ENCODE data around the gene RAB40C. TPM values are rescaled to one million over a fixed set of nuclear protein-coding genes. Genes with fewer than 3 reads are reported as not detected.

The RAB40C gene
- total and polyA plus RNA-seq, 9 of the 15 experiments (the other 6 are each of a cell fraction or from before 2014, with no cell fraction given), result 0.17 to 23.4 (median 8.7) TPM

DNA sequence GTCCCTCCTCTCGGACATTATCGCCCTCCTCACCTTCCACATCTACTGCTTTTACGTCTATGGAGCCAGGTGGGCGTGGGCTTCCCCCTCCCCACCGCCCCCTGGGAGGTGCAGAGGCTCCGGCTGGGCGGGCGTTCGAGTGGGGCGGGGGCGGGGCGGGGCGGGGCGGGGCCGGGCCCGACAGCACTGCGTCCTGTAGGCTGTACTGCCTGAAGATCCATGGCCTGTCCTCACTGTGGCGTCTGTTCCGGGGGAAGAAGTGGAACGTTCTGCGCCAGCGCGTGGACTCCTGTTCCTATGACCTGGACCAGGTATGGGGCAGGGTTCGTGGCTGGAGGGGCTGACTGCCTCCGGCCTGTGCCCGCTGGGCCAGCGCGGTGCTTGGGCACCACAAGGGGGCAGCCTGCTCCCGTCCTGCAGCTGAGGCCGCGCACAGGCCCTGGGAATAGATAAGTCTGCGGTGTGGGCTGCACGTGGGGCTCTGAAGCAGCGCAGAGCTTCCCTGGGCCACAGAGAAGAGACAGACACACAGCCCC, 10.9 kb upstream of the RAB40C start (continued):
- TF ChIP-seq, protein P1, sequence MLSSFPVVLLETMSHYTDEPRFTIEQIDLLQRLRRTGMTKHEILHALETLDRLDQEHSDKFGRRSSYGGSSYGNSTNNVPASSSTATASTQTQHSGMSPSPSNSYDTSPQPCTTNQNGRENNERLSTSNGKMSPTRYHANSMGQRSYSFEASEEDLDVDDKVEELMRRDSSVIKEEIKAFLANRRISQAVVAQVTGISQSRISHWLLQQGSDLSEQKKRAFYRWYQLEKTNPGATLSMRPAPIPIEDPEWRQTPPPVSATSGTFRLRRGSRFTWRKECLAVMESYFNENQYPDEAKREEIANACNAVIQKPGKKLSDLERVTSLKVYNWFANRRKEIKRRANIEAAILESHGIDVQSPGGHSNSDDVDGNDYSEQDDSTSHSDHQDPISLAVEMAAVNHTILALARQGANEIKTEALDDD (IDR thresholded peaks at IDR 0.05), result no peak
- no peak for TF ChIP-seq SNIP1 (IDR thresholded peaks at IDR 0.05; ENCODE audit: low read depth)
- TF ChIP-seq, protein P2, sequence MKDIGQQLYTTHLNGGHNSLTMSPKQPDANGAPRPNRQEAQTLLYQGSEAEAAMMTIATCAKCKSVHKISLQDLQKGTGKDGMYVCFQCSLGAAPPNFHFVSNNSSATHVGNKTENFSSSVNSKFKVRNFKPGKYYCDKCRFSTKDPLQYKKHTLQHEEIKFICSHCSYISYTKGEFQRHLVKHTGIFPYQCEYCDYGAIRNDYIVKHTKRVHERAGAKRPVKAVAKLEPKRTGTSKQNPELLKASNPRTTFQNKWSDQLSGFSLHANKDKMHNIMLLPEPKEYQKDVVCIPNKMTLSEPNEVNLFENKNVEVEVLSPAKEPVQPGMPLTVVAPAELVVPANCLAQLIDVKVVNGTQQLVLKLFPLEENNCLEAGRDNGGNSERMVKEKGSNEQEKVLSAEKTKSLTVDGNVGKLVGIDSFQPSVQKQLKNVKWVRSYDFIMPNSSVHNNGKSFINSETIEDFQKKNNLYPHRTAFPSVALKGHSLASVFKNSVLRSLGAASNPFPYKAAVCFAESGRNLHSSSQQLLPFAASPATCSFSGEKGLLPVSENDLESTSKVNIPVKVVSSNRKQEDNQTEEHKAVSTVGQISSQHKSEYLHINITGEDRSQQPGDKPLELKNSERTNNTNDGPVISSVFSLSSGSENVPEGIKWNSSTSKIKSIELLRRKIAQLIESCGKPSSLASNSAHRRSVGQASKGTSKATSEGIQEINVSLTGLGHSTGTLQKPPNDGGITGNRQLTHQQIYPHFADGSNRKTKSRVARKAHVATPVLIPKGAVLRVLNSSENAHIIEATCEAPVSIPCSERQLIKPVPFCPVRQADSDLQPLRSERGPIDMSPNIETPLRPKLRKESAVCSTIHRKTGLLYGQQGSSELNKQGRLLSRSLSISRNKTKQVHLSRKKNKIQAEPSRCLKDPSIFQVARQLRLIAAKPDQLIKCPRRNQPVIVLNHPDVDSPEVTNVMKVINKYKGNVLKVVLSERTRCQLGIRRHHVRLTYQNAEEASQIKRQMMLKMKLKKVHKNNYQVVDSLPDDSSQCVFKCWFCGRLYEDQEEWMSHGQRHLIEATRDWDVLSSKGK (CRISPR knock-in tag; IDR thresholded peaks at IDR 0.05), result no peak
- TF ChIP-seq TCF7 (IDR thresholded peaks at IDR 0.05; ENCODE audit: borderline replicate concordance), result peak; percentile 39; the same call in 1 of the 2 replicates
- no peak for TF ChIP-seq HNRNPK (IDR thresholded peaks at IDR 0.05; ENCODE audit: low read depth, low read length, poor library complexity, severe bottlenecking)
- TF ChIP-seq MTF1 (CRISPR knock-in tag; IDR thresholded peaks at IDR 0.05; ENCODE audit: borderline replicate concordance), result no peak
- TF ChIP-seq CHD4 (IDR thresholded peaks at IDR 0.05; ENCODE audit: insufficient read depth, insufficient replicate concordance, low read depth, low read length, poor library complexity, severe bottlenecking), result no peak
- TF ChIP-seq, protein P3, sequence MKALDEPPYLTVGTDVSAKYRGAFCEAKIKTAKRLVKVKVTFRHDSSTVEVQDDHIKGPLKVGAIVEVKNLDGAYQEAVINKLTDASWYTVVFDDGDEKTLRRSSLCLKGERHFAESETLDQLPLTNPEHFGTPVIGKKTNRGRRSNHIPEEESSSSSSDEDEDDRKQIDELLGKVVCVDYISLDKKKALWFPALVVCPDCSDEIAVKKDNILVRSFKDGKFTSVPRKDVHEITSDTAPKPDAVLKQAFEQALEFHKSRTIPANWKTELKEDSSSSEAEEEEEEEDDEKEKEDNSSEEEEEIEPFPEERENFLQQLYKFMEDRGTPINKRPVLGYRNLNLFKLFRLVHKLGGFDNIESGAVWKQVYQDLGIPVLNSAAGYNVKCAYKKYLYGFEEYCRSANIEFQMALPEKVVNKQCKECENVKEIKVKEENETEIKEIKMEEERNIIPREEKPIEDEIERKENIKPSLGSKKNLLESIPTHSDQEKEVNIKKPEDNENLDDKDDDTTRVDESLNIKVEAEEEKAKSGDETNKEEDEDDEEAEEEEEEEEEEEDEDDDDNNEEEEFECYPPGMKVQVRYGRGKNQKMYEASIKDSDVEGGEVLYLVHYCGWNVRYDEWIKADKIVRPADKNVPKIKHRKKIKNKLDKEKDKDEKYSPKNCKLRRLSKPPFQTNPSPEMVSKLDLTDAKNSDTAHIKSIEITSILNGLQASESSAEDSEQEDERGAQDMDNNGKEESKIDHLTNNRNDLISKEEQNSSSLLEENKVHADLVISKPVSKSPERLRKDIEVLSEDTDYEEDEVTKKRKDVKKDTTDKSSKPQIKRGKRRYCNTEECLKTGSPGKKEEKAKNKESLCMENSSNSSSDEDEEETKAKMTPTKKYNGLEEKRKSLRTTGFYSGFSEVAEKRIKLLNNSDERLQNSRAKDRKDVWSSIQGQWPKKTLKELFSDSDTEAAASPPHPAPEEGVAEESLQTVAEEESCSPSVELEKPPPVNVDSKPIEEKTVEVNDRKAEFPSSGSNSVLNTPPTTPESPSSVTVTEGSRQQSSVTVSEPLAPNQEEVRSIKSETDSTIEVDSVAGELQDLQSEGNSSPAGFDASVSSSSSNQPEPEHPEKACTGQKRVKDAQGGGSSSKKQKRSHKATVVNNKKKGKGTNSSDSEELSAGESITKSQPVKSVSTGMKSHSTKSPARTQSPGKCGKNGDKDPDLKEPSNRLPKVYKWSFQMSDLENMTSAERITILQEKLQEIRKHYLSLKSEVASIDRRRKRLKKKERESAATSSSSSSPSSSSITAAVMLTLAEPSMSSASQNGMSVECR (CRISPR knock-in tag; IDR thresholded peaks at IDR 0.05), result peak; percentile 96
- no peak for TF ChIP-seq ZNF232 (CRISPR knock-in tag; IDR thresholded peaks at IDR 0.05)
- TF ChIP-seq, protein P4, sequence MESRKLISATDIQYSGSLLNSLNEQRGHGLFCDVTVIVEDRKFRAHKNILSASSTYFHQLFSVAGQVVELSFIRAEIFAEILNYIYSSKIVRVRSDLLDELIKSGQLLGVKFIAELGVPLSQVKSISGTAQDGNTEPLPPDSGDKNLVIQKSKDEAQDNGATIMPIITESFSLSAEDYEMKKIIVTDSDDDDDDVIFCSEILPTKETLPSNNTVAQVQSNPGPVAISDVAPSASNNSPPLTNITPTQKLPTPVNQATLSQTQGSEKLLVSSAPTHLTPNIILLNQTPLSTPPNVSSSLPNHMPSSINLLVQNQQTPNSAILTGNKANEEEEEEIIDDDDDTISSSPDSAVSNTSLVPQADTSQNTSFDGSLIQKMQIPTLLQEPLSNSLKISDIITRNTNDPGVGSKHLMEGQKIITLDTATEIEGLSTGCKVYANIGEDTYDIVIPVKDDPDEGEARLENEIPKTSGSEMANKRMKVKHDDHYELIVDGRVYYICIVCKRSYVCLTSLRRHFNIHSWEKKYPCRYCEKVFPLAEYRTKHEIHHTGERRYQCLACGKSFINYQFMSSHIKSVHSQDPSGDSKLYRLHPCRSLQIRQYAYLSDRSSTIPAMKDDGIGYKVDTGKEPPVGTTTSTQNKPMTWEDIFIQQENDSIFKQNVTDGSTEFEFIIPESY (CRISPR knock-in tag; IDR thresholded peaks at IDR 0.05), result peak; percentile 87
- TF ChIP-seq ZNF707 (CRISPR knock-in tag; conservative IDR thresholded peaks at IDR 0.05), result no peak
- no peak for TF ChIP-seq ZNF175 (CRISPR knock-in tag; IDR thresholded peaks at IDR 0.05; ENCODE audit: low read depth)
- no peak for TF ChIP-seq ZKSCAN1 (IDR thresholded peaks at IDR 0.05; ENCODE audit: low read depth, low read length)
- TF ChIP-seq HMG20B (CRISPR knock-in tag; IDR thresholded peaks at IDR 0.05), result no peak
